H9 (cell line): ENCODE results near the gene NT5DC4. TPM values are rescaled to one million over a fixed set of nuclear protein-coding genes. Genes with fewer than 3 reads are reported as not detected.

Experiments used
- DNase-seq: peaks from one replicate; pipeline ENCODE4 v3.0.0-alpha.2; 2017
- H2AFZ ChIP-seq: one replicate; pipeline ENCODE4 v1.6.1; 2013; ENCODE audit warnings: mild to moderate bottlenecking, low read length, control low read depth, moderate library complexity
- H2AK5ac ChIP-seq: 2 replicates; pipeline ENCODE4 v1.6.1; 2013; ENCODE audit warnings: low read length, control low read depth, mixed read lengths; ENCODE audit not compliant: insufficient read length
- H2BK120ac ChIP-seq: one replicate; pipeline ENCODE4 v1.6.1; 2013; ENCODE audit warnings: low read depth, mild to moderate bottlenecking, low read length, control low read depth, inconsistent platforms; ENCODE audit not compliant: poor library complexity, severe bottlenecking
- H2BK12ac ChIP-seq: 2 replicates; pipeline ENCODE4 v1.6.1; 2013; ENCODE audit warnings: low read length, control low read depth, mixed read lengths, low read depth; ENCODE audit not compliant: insufficient read length
- H2BK15ac ChIP-seq: 2 replicates; pipeline ENCODE4 v1.6.1; 2013; ENCODE audit warnings: low read depth, low read length, control low read depth
- H2BK20ac ChIP-seq: one replicate; pipeline ENCODE4 v1.6.1; 2013; ENCODE audit warnings: low read depth, mild to moderate bottlenecking, low read length, control low read depth, inconsistent platforms; ENCODE audit not compliant: poor library complexity, severe bottlenecking
- H2BK5ac ChIP-seq: 2 replicates; pipeline ENCODE4 v1.6.1; 2013; ENCODE audit warnings: low read length, control low read depth, mixed read lengths; ENCODE audit not compliant: insufficient read length
- H3K14ac ChIP-seq: 2 replicates; pipeline ENCODE4 v1.6.1; 2013; ENCODE audit warnings: low read length, control low read depth; ENCODE audit not compliant: insufficient read depth
- H3K18ac ChIP-seq: 2 replicates; pipeline ENCODE4 v1.6.1; 2013; ENCODE audit warnings: low read depth, mild to moderate bottlenecking, mixed read lengths, low read length, control low read depth; ENCODE audit not compliant: insufficient read length
- H3K23ac ChIP-seq: 2 replicates; pipeline ENCODE4 v1.6.1; 2013; ENCODE audit warnings: low read length, control low read depth, mixed read lengths, low read depth; ENCODE audit not compliant: insufficient read length
- H3K23me2 ChIP-seq: 2 replicates; pipeline ENCODE4 v1.6.1; 2013; ENCODE audit warnings: low read depth, mild to moderate bottlenecking, mixed read lengths, low read length, control low read depth; ENCODE audit not compliant: insufficient read length, poor library complexity, severe bottlenecking
- H3K27ac ChIP-seq: 2 replicates; pipeline ENCODE4 v1.5.1; 2013; ENCODE audit warnings: low read length, control low read depth, mixed read lengths, low read depth; ENCODE audit not compliant: insufficient read length
- H3K27me3 ChIP-seq: 2 replicates; pipeline ENCODE4 v1.6.1; 2013; ENCODE audit warnings: low read length, control low read depth, inconsistent platforms; ENCODE audit not compliant: insufficient read depth
- H3K4ac ChIP-seq: 2 replicates; pipeline ENCODE4 v1.6.1; 2013; ENCODE audit warnings: low read depth, mild to moderate bottlenecking, control low read depth, inconsistent platforms, low read length, moderate library complexity
- H3K4me1 ChIP-seq: 2 replicates; pipeline ENCODE4 v1.6.1; 2013; ENCODE audit warnings: low read length, control low read depth, inconsistent platforms; ENCODE audit not compliant: insufficient read depth
- H3K4me2 ChIP-seq: 2 replicates; pipeline ENCODE4 v1.6.1; 2013; ENCODE audit warnings: low read length, control low read depth, mixed read lengths; ENCODE audit not compliant: insufficient read length, insufficient read depth
- H3K56ac ChIP-seq: 2 replicates; pipeline ENCODE4 v1.6.1; 2013; ENCODE audit warnings: low read depth, mild to moderate bottlenecking, mixed read lengths, low read length, control low read depth; ENCODE audit not compliant: insufficient read length
- H3K79me1 ChIP-seq: 2 replicates; pipeline ENCODE4 v1.6.1; 2013; ENCODE audit warnings: low read depth, mild to moderate bottlenecking, moderate library complexity, low read length, control low read depth, inconsistent platforms; ENCODE audit not compliant: insufficient read depth, poor library complexity, severe bottlenecking
- H3K79me2 ChIP-seq: 2 replicates; pipeline ENCODE4 v1.6.1; 2013; ENCODE audit warnings: low read length, control low read depth, inconsistent platforms; ENCODE audit not compliant: insufficient read depth
- H3K9ac ChIP-seq: 2 replicates; pipeline ENCODE4 v1.6.1; 2013; ENCODE audit warnings: low read length, control low read depth, mixed read lengths; ENCODE audit not compliant: insufficient read length; ENCODE audit errors: extremely low read depth
- H3K9me3 ChIP-seq: one replicate; pipeline ENCODE4 v1.6.1; 2013; ENCODE audit warnings: low read depth, low read length, inconsistent platforms; ENCODE audit not compliant: control insufficient read depth
- H3T11ph ChIP-seq: one replicate; pipeline ENCODE4 v1.6.1; 2013; ENCODE audit warnings: mild to moderate bottlenecking, low read length, control low read depth, inconsistent platforms
- H4K20me1 ChIP-seq: one replicate; pipeline ENCODE4 v1.6.1; 2013; ENCODE audit not compliant: control insufficient read depth, insufficient read length, insufficient read depth
- H4K5ac ChIP-seq: 2 replicates; pipeline ENCODE4 v1.6.1; 2013; ENCODE audit warnings: low read depth, mild to moderate bottlenecking, mixed read lengths, low read length, control low read depth; ENCODE audit not compliant: insufficient read length
- H4K8ac ChIP-seq: replicated peaks from 2 replicates; pipeline ENCODE4 v1.6.1; 2013; ENCODE audit warnings: low read length, control low read depth, mixed read lengths, low read depth; ENCODE audit not compliant: insufficient read length
- H4K91ac ChIP-seq: 2 replicates; pipeline ENCODE4 v1.6.1; 2013; ENCODE audit warnings: low read depth, mild to moderate bottlenecking, moderate library complexity, mixed read lengths, low read length, control low read depth; ENCODE audit not compliant: insufficient read length
- H3K27ac Mint-ChIP-seq, 3 experiments: 2 replicates in 2 of 3; 3 replicates in 1 of 3; pipeline ENCODE4 v1.8.0; 2020 to 2021; ENCODE audit warnings: mixed read lengths in 3 of 3, mild to moderate bottlenecking in 1 of 3, moderate library complexity in 1 of 3
- H3K27me3 Mint-ChIP-seq: 2 replicates; pipeline ENCODE4 v1.8.0; 2021; ENCODE audit warnings: low read depth, mild to moderate bottlenecking, moderate library complexity, mixed read lengths
- H3K36me3 Mint-ChIP-seq, 3 experiments: 2 replicates in 2 of 3; 3 replicates in 1 of 3; pipeline ENCODE4 v1.8.0; 2020 to 2021; ENCODE audit warnings: low read depth in 3 of 3, mixed read lengths in 3 of 3; ENCODE audit not compliant: insufficient read depth in 1 of 3
- H3K4me1 Mint-ChIP-seq, 2 experiments: 2 replicates each; pipeline ENCODE4 v1.8.0; 2020; ENCODE audit warnings: mixed read lengths in 2 of 2
- H3K4me3 Mint-ChIP-seq, 2 experiments: 2 replicates in 1 of 2; 3 replicates in 1 of 2; pipeline ENCODE4 v1.8.0; 2020 to 2021; ENCODE audit warnings: mild to moderate bottlenecking in 2 of 2, mixed read lengths in 2 of 2, moderate library complexity in 1 of 2
- H3K9me3 Mint-ChIP-seq, 2 experiments: 2 replicates in 1 of 2; 3 replicates in 1 of 2; pipeline ENCODE4 v1.8.0; 2020; ENCODE audit warnings: mild to moderate bottlenecking in 2 of 2, mixed read lengths in 2 of 2, moderate library complexity in 1 of 2
- WGBS: extraction: QIAGEN DNeasy Blood & Tissue Kit; methylation state at CpG from one replicate; pipeline ENCODE4 v1.1.7; 2013; ENCODE audit warnings: missing lambda C conversion rate, low lambda C conversion rate, mixed read lengths; ENCODE audit not compliant: insufficient read length; ENCODE audit errors: extremely low coverage; 5-methylcytosine and 5-hydroxymethylcytosine counted together
- total RNA-seq: library from RNA; stranded (reverse); gene quantifications from 2 replicates; pipeline ENCODE4 v1.2.1, GENCODE V29; 2021
- TF ChIP-seq, protein P1 (sequence below): fragments of 200-600 bp; sonication (generic); conservative IDR thresholded peaks from 3 replicates; pipeline ENCODE4 v1.8.0; 2021; ENCODE audit warnings: antibody characterized with exemption, mild to moderate bottlenecking

Gene NT5DC4
- total RNA-seq, 1 experiment from 2014 or later: not detected

DNA sequence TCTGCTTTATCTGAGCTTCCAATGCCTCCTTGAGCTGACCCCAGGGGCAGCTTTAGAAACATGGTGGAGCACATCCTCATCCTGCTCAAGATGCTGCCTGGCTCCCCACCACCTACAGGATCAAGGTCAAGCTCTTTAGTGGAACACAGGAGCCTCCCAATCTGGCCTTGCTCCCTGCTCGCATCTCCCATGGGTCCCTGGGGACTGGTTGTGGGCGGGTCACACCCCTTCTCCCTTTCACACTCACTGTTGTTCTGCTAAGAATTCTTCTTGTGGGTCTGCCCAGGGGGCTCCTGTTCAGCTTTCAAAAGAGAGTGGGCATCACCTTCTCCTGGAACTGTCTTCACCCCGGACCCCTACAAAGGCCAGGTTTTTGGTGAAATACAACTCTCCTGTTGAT, 8.4 kb upstream of the NT5DC4 start:
- Histone ChIP-seq H3K4me2 (no peak overlapping the region), H3K23me2 (no peaks in the 10 kb centered on the region), H3K4ac (no peak overlapping the region), H2AK5ac (no peak overlapping the region), H3K27me3 (no peaks in the 10 kb centered on the region), H2BK15ac (no peak overlapping the region), H2BK20ac (no peak overlapping the region), H3K4me1 (no peaks in the 10 kb centered on the region), H3K27ac (no peak overlapping the region), H3K79me1 (no peaks in the 10 kb centered on the region), H3K56ac (no peak overlapping the region), H3K23ac (no peak overlapping the region), H2AFZ (no peak overlapping the region), H3T11ph (no peak overlapping the region), H2BK5ac (no peak overlapping the region), H3K14ac (no peak overlapping the region), H2BK12ac (no peak overlapping the region), H3K18ac (no peak overlapping the region), H4K20me1 (no peaks in the 10 kb centered on the region), H4K91ac (no peak overlapping the region), H4K5ac (no peak overlapping the region), H3K9me3 (no peaks in the 10 kb centered on the region), H3K9ac (no peak overlapping the region), H2BK120ac (no peak overlapping the region), H4K8ac (no peak overlapping the region), H3K79me2 (no peaks in the 10 kb centered on the region; the same call in 1 of the 2 replicates)
- no peaks in the 10 kb centered on the region; a peak in 2 of 5 replicates for H3K9me3 Mint-ChIP-seq
- TF ChIP-seq, protein P1, sequence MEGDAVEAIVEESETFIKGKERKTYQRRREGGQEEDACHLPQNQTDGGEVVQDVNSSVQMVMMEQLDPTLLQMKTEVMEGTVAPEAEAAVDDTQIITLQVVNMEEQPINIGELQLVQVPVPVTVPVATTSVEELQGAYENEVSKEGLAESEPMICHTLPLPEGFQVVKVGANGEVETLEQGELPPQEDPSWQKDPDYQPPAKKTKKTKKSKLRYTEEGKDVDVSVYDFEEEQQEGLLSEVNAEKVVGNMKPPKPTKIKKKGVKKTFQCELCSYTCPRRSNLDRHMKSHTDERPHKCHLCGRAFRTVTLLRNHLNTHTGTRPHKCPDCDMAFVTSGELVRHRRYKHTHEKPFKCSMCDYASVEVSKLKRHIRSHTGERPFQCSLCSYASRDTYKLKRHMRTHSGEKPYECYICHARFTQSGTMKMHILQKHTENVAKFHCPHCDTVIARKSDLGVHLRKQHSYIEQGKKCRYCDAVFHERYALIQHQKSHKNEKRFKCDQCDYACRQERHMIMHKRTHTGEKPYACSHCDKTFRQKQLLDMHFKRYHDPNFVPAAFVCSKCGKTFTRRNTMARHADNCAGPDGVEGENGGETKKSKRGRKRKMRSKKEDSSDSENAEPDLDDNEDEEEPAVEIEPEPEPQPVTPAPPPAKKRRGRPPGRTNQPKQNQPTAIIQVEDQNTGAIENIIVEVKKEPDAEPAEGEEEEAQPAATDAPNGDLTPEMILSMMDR: no peak
- peaks cover 3% of the 10 kb centered on the region for H3K27me3 Mint-ChIP-seq
- H3K4me1 Mint-ChIP-seq: no peaks in the 10 kb centered on the region
- H3K27ac Mint-ChIP-seq: peak overlapping the region in 1 of 3 experiments; percentile 82; a peak in 1 of 7 replicates
- H3K36me3 Mint-ChIP-seq: no peaks in the 10 kb centered on the region
- WGBS: no CpG with 5 or more reads among the region's 3 CpGs
- DNase-seq: no peak
- H3K4me3 Mint-ChIP-seq: no peak overlapping the region
